ENCODE results near the gene B4GALT5.

Gene B4GALT5

GRCh38 chr20:49593466-49594142 is 120.1 kb downstream of the B4GALT5 start:
- H3K4me3 ChIP-seq (ENCODE audit: low read length) = no peak overlapping the region
- TF ChIP-seq CTCF (IDR thresholded peaks at IDR 0.05; ENCODE audit: insufficient read depth, low read depth, low read length, missing control alignments) = no peak
- DNase-seq (ENCODE audit: low read depth) = no peak

- TF ChIP-seq CTCF (IDR thresholded peaks at IDR 0.05; ENCODE audit: insufficient read depth, low read depth, low read length, missing control alignments) = no peak
- DNase-seq (ENCODE audit: low read depth) = no peak
- H3K4me3 ChIP-seq (ENCODE audit: low read length) = no peak overlapping the region
Measured at GRCh38 chr20:49592120-49592519, 121.6 kb downstream of the B4GALT5 start.

GRCh38 chr20:49591217-49591865 is 122.3 kb downstream of the B4GALT5 start:
- no peak for TF ChIP-seq CTCF (IDR thresholded peaks at IDR 0.05; ENCODE audit: insufficient read depth, low read depth, low read length, missing control alignments)
- no peak for DNase-seq (ENCODE audit: low read depth)
- H3K4me3 ChIP-seq (ENCODE audit: low read length) = no peak overlapping the region

- no peak for TF ChIP-seq CTCF (IDR thresholded peaks at IDR 0.05; ENCODE audit: insufficient read depth, low read depth, low read length, missing control alignments)
- no peak overlapping the region for H3K4me3 ChIP-seq (ENCODE audit: low read length)
- DNase-seq (ENCODE audit: low read depth) = no peak
Measured at GRCh38 chr20:49590163-49591017, 123.3 kb downstream of the B4GALT5 start.

- no peak overlapping the region for H3K4me3 ChIP-seq (ENCODE audit: low read length)
- no peak for DNase-seq (ENCODE audit: low read depth)
- no peak for TF ChIP-seq CTCF (IDR thresholded peaks at IDR 0.05; ENCODE audit: insufficient read depth, low read depth, low read length, missing control alignments)
Measured at GRCh38 chr20:49589747-49590146, 123.9 kb downstream of the B4GALT5 start.

- H3K4me3 ChIP-seq (ENCODE audit: low read length) = no peak overlapping the region
- no peak for DNase-seq (ENCODE audit: low read depth)
- TF ChIP-seq CTCF (IDR thresholded peaks at IDR 0.05; ENCODE audit: insufficient read depth, low read depth, low read length, missing control alignments) = no peak
Measured at GRCh38 chr20:49587111-49587570, 126.5 kb downstream of the B4GALT5 start.
